ENCODE measurements around the gene RBMS2.

The RBMS2 gene

DNA sequence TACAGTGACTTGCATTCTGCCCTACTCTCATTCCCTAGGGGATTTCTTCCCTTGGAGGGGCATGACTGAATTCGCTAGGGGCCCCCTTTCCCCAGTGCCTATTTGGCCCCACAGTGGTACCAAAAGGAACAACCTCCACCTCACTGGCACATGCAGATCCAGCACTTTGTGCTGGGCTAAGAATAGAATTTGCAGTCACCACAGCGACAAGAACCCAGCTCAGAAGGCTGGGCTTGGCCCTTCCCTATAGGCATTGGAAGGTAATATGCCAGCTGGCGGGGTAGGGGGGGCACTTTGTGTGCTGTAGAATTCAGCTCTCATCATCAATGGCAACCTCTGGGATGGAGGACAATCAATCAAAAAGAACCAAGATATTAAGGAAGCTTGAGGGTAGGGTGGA lies 94.6 kb downstream of the RBMS2 start (continued):
- TF ChIP-seq ZNF24 (tag by site-specific recombination; IDR thresholded peaks at IDR 0.05) (no peak), ZNF433 (tag by site-specific recombination; IDR thresholded peaks at IDR 0.05; ENCODE audit: low read depth) (no peak), KLF9 (tag by site-specific recombination; IDR thresholded peaks at IDR 0.05; ENCODE audit: low read depth) (no peak), SP7 (tag by site-specific recombination; IDR thresholded peaks at IDR 0.05) (no peak), ZBTB1 (tag by site-specific recombination; IDR thresholded peaks at IDR 0.05) (no peak), SETDB1 (IDR thresholded peaks at IDR 0.05; ENCODE audit: insufficient read length, low read length) (no peak), YY2 (tag by site-specific recombination; IDR thresholded peaks at IDR 0.05) (no peak), ZNF133 (tag by site-specific recombination; IDR thresholded peaks at IDR 0.05) (no peak), KLF16 (tag by site-specific recombination; IDR thresholded peaks at IDR 0.05) (no peak), RBAK (tag by site-specific recombination; IDR thresholded peaks at IDR 0.05) (no peak)
- TF ChIP-seq, protein P1, sequence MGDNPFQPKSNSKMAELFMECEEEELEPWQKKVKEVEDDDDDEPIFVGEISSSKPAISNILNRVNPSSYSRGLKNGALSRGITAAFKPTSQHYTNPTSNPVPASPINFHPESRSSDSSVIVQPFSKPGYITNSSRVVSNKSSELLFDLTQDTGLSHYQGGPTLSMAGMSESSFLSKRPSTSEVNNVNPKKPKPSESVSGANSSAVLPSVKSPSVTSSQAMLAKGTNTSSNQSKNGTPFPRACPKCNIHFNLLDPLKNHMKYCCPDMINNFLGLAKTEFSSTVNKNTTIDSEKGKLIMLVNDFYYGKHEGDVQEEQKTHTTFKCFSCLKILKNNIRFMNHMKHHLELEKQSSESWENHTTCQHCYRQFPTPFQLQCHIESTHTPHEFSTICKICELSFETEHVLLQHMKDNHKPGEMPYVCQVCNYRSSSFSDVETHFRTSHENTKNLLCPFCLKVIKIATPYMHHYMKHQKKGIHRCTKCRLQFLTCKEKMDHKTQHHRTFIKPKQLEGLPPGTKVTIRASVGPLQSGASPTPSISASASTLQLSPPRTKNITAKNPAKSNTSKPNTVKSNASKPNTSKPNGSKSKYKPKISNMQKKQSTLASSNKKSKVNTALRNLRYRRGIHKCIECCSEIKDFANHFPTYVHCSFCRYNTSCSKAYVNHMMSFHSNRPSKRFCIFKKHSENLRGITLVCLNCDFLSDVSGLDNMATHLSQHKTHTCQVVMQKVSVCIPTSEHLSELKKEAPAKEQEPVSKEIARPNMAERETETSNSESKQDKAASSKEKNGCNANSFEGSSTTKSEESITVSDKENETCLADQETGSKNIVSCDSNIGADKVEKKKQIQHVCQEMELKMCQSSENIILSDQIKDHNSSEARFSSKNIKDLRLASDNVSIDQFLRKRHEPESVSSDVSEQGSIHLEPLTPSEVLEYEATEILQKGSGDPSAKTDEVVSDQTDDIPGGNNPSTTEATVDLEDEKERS (tag by site-specific recombination; IDR thresholded peaks at IDR 0.05), result no peak

DNA sequence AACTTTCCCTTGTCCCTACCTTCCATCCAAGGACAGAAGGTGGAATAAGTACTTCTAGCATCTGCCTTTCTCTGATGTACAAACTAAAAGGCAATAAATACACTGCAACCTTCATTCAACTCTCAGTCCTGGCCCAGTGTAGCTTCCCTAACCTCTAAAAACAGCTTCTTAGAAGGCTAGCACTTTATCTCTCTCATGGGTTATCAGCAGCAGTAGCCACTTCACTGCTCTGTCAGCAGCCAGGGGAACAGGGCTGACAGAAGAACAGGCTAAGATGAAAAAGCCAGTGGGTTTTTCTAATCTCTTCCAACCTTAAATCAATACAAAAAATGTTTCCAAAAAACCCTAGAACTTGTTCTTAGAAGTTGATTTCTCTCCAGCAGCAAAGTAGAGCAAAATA lies 95.3 kb downstream of the RBMS2 start:
- TF ChIP-seq, protein P2, sequence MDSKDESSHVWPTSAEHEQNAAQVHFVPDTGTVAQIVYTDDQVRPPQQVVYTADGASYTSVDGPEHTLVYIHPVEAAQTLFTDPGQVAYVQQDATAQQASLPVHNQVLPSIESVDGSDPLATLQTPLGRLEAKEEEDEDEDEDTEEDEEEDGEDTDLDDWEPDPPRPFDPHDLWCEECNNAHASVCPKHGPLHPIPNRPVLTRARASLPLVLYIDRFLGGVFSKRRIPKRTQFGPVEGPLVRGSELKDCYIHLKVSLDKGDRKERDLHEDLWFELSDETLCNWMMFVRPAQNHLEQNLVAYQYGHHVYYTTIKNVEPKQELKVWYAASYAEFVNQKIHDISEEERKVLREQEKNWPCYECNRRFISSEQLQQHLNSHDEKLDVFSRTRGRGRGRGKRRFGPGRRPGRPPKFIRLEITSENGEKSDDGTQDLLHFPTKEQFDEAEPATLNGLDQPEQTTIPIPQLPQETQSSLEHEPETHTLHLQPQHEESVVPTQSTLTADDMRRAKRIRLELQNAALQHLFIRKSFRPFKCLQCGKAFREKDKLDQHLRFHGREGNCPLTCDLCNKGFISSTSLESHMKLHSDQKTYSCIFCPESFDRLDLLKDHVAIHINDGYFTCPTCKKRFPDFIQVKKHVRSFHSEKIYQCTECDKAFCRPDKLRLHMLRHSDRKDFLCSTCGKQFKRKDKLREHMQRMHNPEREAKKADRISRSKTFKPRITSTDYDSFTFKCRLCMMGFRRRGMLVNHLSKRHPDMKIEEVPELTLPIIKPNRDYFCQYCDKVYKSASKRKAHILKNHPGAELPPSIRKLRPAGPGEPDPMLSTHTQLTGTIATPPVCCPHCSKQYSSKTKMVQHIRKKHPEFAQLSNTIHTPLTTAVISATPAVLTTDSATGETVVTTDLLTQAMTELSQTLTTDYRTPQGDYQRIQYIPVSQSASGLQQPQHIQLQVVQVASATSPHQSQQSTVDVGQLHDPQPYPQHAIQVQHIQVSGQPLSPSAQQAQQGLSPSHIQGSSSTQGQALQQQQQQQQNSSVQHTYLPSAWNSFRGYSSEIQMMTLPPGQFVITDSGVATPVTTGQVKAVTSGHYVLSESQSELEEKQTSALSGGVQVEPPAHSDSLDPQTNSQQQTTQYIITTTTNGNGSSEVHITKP (tag by site-specific recombination; IDR thresholded peaks at IDR 0.05), result no peak
- TF ChIP-seq TRIM28 (IDR thresholded peaks at IDR 0.05; ENCODE audit: borderline replicate concordance, low read length), result no peak
- no peak for TF ChIP-seq ZNF501 (tag by site-specific recombination; IDR thresholded peaks at IDR 0.05)
- no peak for TF ChIP-seq ZNF626 (tag by site-specific recombination; IDR thresholded peaks at IDR 0.05)
- TF ChIP-seq ZNF629 (tag by site-specific recombination; IDR thresholded peaks at IDR 0.05), result no peak
- no peak for TF ChIP-seq RBAK (tag by site-specific recombination; IDR thresholded peaks at IDR 0.05)
- TF ChIP-seq EGR2 (tag by site-specific recombination; IDR thresholded peaks at IDR 0.05; ENCODE audit: low read depth), result no peak
- no peak for TF ChIP-seq ZNF585B (tag by site-specific recombination; IDR thresholded peaks at IDR 0.05)
- TF ChIP-seq ZNF510 (tag by site-specific recombination; IDR thresholded peaks at IDR 0.05; ENCODE audit: insufficient replicate concordance), result no peak
- no peak for TF ChIP-seq ZNF654 (tag by site-specific recombination; IDR thresholded peaks at IDR 0.05; ENCODE audit: low read depth)
- TF ChIP-seq ZNF837 (tag by site-specific recombination; IDR thresholded peaks at IDR 0.05), result no peak
- no peak for TF ChIP-seq ZNF266 (tag by site-specific recombination; IDR thresholded peaks at IDR 0.05; ENCODE audit: low read depth)
- TF ChIP-seq ZNF529 (tag by site-specific recombination; IDR thresholded peaks at IDR 0.05; ENCODE audit: insufficient replicate concordance), result no peak
- TF ChIP-seq ZNF558 (tag by site-specific recombination; IDR thresholded peaks at IDR 0.05), result no peak
- TF ChIP-seq GLIS1 (tag by site-specific recombination; IDR thresholded peaks at IDR 0.05), result no peak
- TF ChIP-seq IKZF3 (tag by site-specific recombination; IDR thresholded peaks at IDR 0.05), result no peak
- no peak for TF ChIP-seq ZNF302 (tag by site-specific recombination; IDR thresholded peaks at IDR 0.05; ENCODE audit: low read depth)
- TF ChIP-seq ZFP69B (tag by site-specific recombination; IDR thresholded peaks at IDR 0.05), result no peak
- Histone ChIP-seq H3K36me3 (ENCODE audit: control insufficient read depth in 2 of 2, insufficient read depth in 1 of 2, low read length in 2 of 2) (peaks cover 57 to 88% of the 10 kb centered on the region in 2 experiments), H3K9me3 (ENCODE audit: control insufficient read depth, insufficient read depth, low read depth, low read length) (no peaks in the 10 kb centered on the region), H3K27ac (ENCODE audit: extremely low read depth, low read depth, low read length) (0 out of 2 replicates have a peak overlapping the region, but pooled peaks have one; percentile 16), H3K4me1 (ENCODE audit: control insufficient read depth, insufficient read depth, low read length) (no peaks in the 10 kb centered on the region), H3K4me3 (ENCODE audit: low read depth, low read length) (no peak overlapping the region)
- CTCF ChIA-PET, result interaction anchor here (1.0 to 1.1 kb wide), 2 partner anchors 20 to 22 kb away, joined by 3 read pairs; no protein-coding TSS in a partner anchor
- POLR2A ChIA-PET, result interaction anchor here (0.6 to 0.9 kb wide), 3 partner anchors 12 to 101 kb away, joined by 3 to 4 read pairs (median 3); no protein-coding TSS in a partner anchor

Measured in HEK293 (cell line).